GM18511 (cell line): ENCODE results near the gene LYSMD3.
A peak's percentile ranks its signal among the peaks of the same experiment; 100 is the strongest.

Experiments used
- ATAC-seq: cut with Tn5 transposase; IDR thresholded peaks from one replicate; pipeline ENCODE4 v1.9.1; 2021; ENCODE audit warnings: mild to moderate bottlenecking, moderate library complexity; ENCODE audit not compliant: unreplicated experiment

Gene LYSMD3

GRCh38 chr5:90548069-90548593, 18.7 kb upstream of the LYSMD3 start:
- ATAC-seq = no peak

DNA sequence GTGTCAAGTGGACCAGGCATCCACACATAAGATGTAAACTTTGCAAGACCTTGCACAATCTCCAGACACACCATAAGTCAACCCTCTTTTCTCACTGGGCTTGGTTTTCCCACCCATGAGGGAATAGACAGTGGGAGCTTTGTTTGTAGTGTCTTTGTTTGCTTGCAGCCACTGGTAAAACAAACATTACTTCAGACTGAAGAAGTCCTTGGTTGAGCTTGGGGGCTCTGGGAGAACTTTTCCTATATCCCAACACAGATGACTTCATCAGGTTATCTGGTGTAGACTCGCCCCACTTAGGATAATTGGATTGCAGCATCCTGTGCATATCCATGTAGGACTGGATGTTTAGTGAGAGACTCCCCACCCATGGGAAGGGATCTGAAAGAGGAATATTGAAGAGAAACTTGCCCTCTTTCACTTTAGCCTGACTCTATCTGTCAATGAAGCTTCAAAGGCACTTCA, 17.7 kb upstream of the LYSMD3 start:
- no peak for ATAC-seq

GRCh38 chr5:90546216-90546837, 16.9 kb upstream of the LYSMD3 start:
- no peak for ATAC-seq

DNA sequence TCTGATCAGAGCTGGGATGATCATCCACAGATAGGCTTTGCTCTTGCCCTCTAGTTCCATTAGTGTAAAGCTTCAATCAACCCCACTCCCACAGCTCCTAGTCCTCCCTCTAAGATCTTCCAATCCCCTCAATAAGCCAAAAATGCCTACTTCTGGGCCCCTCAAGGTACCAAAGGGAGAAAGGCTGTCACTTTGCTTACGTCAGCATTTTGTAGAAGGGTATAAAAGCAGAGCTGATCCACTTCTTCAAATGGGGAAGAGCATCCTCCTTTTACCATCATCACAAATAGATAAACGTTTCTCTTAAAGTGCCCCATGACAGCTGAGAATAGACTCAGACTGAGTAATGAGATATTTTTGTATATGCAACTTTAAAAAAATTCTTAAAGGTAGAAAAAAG, 16.1 kb upstream of the LYSMD3 start:
- no peak for ATAC-seq

- no peak for ATAC-seq
Measured at GRCh38 chr5:90542827-90543519, 13.6 kb upstream of the LYSMD3 start.

- no peak for ATAC-seq
Measured at GRCh38 chr5:90534922-90535321, 5.5 kb upstream of the LYSMD3 start.

- no peak for ATAC-seq
Measured at GRCh38 chr5:90533794-90534193, 4.4 kb upstream of the LYSMD3 start.

GRCh38 chr5:90530736-90531487, 1.5 kb upstream of the LYSMD3 start:
- no peak for ATAC-seq

DNA sequence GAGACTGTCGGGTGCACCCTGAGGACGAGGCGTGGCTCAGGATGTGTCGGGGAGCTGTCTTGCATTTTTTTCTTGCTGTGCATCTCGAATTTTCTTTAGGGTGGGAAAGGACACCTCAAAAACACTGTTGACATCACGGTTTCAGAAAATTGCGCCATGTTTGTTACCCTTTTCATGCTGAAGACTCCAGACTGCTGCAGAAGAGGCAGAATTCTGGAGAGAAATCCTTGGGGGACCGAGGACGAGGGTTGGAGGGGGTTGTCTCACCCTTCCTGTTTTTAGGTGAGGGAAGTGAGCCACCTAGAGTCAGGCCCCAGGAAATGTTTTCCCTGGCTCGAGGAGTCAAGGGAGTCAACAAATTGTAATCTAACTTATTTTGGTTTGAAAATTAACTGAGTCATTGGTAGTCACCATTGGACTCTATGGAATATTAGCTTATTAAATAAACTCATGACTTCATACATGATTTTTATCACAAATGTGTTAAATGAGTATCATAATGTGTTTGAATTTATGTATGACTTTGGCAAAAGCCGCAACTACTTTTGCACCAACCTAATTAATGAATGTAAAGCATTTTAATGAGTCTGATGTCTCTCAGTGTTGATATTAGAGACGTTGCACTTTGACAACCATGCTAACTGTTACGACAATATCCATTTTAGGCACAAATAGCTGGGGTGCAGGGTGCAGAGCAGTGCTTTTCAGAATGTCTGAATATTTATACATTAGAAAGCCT, 724 bp upstream of the LYSMD3 start:
- peak; percentile 59 for ATAC-seq

GRCh38 chr5:90528601-90529193, 687 bp downstream of the LYSMD3 start:
- ATAC-seq = peak; percentile 3

GRCh38 chr5:90519081-90519480, 10.3 kb downstream of the LYSMD3 start:
- ATAC-seq = no peak

DNA sequence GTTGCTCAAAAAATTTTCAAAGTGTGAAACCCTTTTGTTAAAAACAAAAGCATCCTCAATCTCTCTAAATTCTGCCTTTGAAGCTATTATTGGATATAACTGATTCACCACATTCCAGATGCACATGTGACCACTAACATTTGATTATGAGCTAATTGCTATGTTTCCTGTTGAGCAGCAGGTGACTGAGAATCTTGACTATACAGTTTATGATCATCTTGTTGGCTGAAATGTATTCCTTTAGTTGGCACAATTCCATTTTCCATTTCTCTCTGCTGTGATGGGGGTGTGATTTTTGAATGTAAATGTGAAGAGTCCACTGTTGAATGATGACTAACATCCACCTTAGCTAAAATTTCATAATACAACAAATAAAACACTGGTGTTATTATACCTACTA, 10.7 kb downstream of the LYSMD3 start:
- no peak for ATAC-seq

DNA sequence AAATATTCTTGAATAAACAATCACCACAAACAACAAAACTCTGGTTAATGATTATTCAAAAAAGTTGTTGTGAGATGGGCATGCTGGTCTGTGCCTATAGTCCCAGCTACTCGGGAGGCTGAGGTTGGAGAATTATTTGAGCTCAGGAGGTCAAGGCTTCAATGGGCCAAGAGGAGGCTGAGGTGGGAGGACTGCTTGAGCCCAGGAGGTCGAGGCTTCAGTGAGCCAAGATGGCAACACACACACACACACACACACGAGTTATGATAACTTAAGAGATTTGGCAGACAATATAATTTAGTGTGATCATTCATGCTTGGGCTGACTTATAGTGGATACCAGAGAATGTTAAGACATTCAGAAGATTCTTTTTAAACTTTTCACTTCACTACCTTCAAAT, 14.9 kb downstream of the LYSMD3 start:
- ATAC-seq = no peak

DNA sequence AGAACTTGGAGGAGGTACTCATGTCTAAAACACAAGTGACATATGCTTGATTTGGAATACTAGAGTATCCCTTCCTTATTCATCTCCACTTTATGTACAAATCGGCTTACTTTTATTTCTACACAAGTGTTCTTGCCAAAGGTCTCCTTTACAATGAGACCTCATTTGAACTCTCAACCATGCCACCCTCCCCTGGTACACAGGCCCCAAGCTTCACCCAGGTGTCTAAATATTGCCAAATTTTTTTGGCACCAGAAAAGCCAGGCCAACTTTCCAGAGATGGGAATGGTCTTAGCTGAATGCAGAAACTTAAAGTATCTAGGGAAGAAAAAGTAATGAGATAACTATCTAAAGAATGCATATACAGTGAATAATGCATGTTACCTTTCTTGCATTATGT, 18.9 kb downstream of the LYSMD3 start:
- ATAC-seq = no peak

DNA sequence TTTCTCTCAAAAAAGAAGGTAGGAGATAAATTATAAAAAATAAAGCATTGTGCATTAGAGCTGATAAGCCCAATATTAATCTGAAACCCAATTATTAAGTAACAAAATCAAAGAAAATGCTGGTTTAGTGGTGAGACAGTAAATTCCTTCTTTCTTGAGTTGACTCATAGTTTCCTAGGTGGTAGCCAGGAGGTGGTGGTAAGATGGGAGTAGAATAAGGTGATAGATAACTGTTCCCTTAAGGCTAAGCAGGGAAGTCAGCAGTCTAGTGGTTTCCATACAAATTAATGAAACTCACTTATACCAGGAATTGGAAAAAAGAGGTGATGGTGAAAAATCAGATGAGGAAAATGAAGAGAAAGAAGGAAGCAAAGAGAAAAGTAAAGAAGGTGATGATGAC, 23.2 kb downstream of the LYSMD3 start:
- ATAC-seq = no peak

DNA sequence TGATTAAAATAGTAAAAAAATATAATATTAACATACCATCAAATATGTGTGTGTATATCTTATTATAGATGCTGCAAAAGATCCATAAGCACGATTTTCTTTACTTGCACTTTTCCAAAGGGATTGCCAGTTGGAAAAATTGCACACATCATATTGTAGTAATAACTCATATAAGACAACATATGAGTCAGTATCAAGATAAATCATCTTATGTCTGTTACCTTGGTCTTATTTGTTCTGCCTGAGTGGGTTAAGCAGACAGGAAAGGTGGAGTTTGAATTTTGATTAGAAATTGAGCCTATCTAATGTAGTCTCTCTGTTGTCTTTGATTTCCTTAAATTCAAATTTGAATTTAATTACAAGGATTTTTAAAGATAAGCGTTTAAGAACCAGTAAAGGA, 24.6 kb downstream of the LYSMD3 start:
- no peak for ATAC-seq

- ATAC-seq = no peak
Measured at GRCh38 chr5:90503596-90503995, 25.8 kb downstream of the LYSMD3 start.

DNA sequence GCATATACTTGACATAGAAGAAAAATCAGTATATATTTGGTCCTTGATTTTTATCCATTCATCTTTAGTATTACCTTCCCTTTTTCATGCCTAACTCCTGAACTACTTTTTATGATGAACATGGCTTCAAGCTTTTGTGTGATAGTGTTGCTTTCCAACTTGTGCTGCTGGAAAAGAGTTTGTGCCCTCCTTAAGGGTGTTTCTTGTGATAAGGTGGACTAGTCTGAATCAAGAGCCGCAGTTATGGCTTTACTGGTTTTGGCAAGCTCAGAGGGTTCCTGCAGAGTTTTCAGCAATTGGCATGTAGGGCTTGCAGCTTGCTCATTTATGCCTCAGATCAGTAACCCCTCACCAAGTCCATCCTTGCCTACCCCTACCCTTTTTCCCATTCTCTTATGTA, 34.2 kb downstream of the LYSMD3 start:
- ATAC-seq = no peak

DNA sequence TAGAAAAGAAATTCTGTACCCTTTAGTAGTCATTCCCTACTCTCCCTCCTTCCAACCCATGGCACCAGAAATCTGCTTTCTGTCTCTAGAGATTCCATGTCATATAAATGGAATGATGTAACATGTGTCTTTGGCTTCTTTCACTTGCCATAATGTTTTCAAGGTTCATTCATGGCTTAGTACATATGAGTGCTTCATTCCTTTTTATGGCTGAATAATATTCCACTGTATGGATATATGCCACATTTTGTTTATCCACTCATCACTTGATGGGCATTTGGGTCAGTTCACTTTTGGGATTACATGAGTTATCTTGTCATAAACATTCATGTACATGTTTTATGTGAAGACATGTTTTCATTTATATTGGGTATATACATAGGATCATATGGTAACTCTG, 35.3 kb downstream of the LYSMD3 start:
- no peak for ATAC-seq

GRCh38 chr5:90488791-90489190, 40.6 kb downstream of the LYSMD3 start:
- no peak for ATAC-seq

DNA sequence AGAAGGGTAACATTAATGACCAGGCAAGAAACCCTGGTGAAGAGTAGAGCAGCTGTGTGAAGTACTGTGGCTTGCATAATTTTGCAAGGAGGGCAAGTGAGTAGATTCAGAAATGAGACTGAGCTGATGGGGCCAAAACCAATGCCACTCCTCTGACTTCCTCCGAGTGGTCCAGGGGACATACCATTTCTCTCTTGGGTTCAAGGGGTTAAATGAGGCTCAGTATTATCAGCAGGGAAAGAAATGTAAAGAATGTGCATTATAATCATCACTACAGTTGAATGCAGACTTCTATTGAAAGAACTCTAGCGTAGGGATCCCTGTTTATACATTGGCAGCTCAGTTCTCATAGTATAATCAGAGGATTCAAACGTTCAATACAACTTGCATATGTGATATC, 44.8 kb downstream of the LYSMD3 start:
- no peak for ATAC-seq
